Natural killer cell (primary cell): ENCODE measurements around the gene PFAS. TPM values are rescaled to one million over a fixed set of nuclear protein-coding genes. Genes with fewer than 3 reads are reported as not detected.

Experiments used
- ATAC-seq, 3 donors: fragments of 150-1000 bp in 2 of 3; fragments of 200-7000 bp in 1 of 3; cut with Tn5 transposase; 1 replicate in 1 of 3; 2 replicates in 2 of 3; pipeline ENCODE4 v1.10.0; 2021; ENCODE audit warnings: mild to moderate bottlenecking in 2 of 3, moderate library complexity in 2 of 3
- DNase-seq, 2 donors: peaks; one replicate each; pipeline versions ENCODE4 v3.0.0 to v3.0.0-alpha.2; 2013 to 2021; ENCODE audit warnings: mixed read lengths in 1 of 2
- H3K27ac ChIP-seq: one replicate; pipeline ENCODE4 v1.5.1; 2013; ENCODE audit warnings: mild to moderate bottlenecking, low read length
- H3K27me3 ChIP-seq: one replicate; pipeline ENCODE4 v1.6.1; 2013; ENCODE audit warnings: low read length; ENCODE audit not compliant: control insufficient read depth, insufficient read depth
- H3K36me3 ChIP-seq: one replicate; pipeline ENCODE4 v1.6.1; 2013; ENCODE audit warnings: low read length; ENCODE audit not compliant: control insufficient read depth, insufficient read depth
- H3K4me1 ChIP-seq: one replicate; pipeline ENCODE4 v1.6.1; 2013; ENCODE audit warnings: low read length; ENCODE audit not compliant: control insufficient read depth, insufficient read depth
- H3K4me3 ChIP-seq: one replicate; pipeline ENCODE4 v1.5.1; 2013; ENCODE audit warnings: low read length
- H3K9me3 ChIP-seq: one replicate; pipeline ENCODE4 v1.6.1; 2013; ENCODE audit warnings: low read length; ENCODE audit not compliant: control insufficient read depth, insufficient read depth
- H3K27ac Mint-ChIP-seq, 2 donors: one replicate each; pipeline ENCODE4 v1.8.0; 2022; ENCODE audit warnings: mild to moderate bottlenecking in 2 of 2, mixed read lengths in 2 of 2, moderate library complexity in 1 of 2
- H3K27me3 Mint-ChIP-seq, 2 donors: one replicate each; pipeline ENCODE4 v1.8.0; 2022; ENCODE audit warnings: low read depth in 2 of 2, mixed read lengths in 2 of 2
- H3K36me3 Mint-ChIP-seq: one replicate; pipeline ENCODE4 v1.8.0; 2022; ENCODE audit warnings: mixed read lengths
- H3K4me1 Mint-ChIP-seq, 2 donors: one replicate each; pipeline ENCODE4 v1.8.0; 2022; ENCODE audit warnings: mixed read lengths in 2 of 2
- H3K4me3 Mint-ChIP-seq: one replicate; pipeline ENCODE4 v1.8.0; 2022; ENCODE audit warnings: mild to moderate bottlenecking, moderate library complexity, mixed read lengths
- H3K9me3 Mint-ChIP-seq, 2 donors: one replicate each; pipeline ENCODE4 v1.8.0; 2022; ENCODE audit warnings: mixed read lengths in 2 of 2
- WGBS: methylation state at CpG from one replicate; pipeline ENCODE4 v1.1.7; 2013; ENCODE audit warnings: missing lambda C conversion rate; ENCODE audit not compliant: insufficient coverage; 5-methylcytosine and 5-hydroxymethylcytosine counted together
- intact Hi-C: fragments of 100-400 bp; cut with micrococcal nuclease; formaldehyde crosslinking; loops from one replicate; pipeline ENCODE4 v1.14.2; 2022
- total RNA-seq, 4 donors: library from RNA; stranded (reverse); fragments of 120-200 nt in 1 of 4; gene quantifications; one replicate each; pipeline versions ENCODE4 v1.2.3 to v1.2.4, GENCODE V29; 2013 to 2022
- TF ChIP-seq, protein P1 (sequence below): fragments of 200-600 bp; IDR thresholded peaks from one replicate; pipeline ENCODE4 v1.8.0; 2022; ENCODE audit warnings: antibody characterized with exemption

The PFAS gene
- total RNA-seq, 3 donors from 2014 or later (not counting 1 experiment from before 2014, with no cell fraction given) = 23.6 to 30.0 (median 24.0) TPM

GRCh38 chr17:8231701-8232100 lies 17.4 kb upstream of the PFAS start:
- Mint-ChIP-seq H3K36me3 (peaks cover 42% of the 10 kb centered on the region), H3K27me3 (no peaks in the 10 kb centered on the region), H3K4me3 (no peak overlapping the region), H3K4me1 (peaks cover 18 to 22% of the 10 kb centered on the region in 2 donors), H3K9me3 (no peaks in the 10 kb centered on the region), H3K27ac (no peak overlapping the region)
- Histone ChIP-seq H3K4me3 (no peak overlapping the region), H3K9me3 (no peaks in the 10 kb centered on the region), H3K27me3 (no peaks in the 10 kb centered on the region), H3K36me3 (peaks cover 94% of the 10 kb centered on the region), H3K27ac (no peak overlapping the region), H3K4me1 (peaks cover 7% of the 10 kb centered on the region)
- TF ChIP-seq, protein P1, sequence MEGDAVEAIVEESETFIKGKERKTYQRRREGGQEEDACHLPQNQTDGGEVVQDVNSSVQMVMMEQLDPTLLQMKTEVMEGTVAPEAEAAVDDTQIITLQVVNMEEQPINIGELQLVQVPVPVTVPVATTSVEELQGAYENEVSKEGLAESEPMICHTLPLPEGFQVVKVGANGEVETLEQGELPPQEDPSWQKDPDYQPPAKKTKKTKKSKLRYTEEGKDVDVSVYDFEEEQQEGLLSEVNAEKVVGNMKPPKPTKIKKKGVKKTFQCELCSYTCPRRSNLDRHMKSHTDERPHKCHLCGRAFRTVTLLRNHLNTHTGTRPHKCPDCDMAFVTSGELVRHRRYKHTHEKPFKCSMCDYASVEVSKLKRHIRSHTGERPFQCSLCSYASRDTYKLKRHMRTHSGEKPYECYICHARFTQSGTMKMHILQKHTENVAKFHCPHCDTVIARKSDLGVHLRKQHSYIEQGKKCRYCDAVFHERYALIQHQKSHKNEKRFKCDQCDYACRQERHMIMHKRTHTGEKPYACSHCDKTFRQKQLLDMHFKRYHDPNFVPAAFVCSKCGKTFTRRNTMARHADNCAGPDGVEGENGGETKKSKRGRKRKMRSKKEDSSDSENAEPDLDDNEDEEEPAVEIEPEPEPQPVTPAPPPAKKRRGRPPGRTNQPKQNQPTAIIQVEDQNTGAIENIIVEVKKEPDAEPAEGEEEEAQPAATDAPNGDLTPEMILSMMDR = no peak
- DNase-seq = no peak
- no peak for ATAC-seq
- intact Hi-C loops = no loop called here
- WGBS = 94% methylated on average over 10 of the region's 10 CpGs

- no peaks in the 10 kb centered on the region for H3K4me1 ChIP-seq
- Mint-ChIP-seq H3K4me1 (peaks cover 4 to 19% of the 10 kb centered on the region in 2 donors), H3K4me3 (no peak overlapping the region), H3K27ac (peak overlapping the region in 1 of 2 donors; percentile 50), H3K36me3 (peaks cover 35% of the 10 kb centered on the region), H3K9me3 (no peaks in the 10 kb centered on the region), H3K27me3 (no peaks in the 10 kb centered on the region)
- TF ChIP-seq, protein P1 = no peak
- intact Hi-C loops = no loop called here
- no peak for ATAC-seq
- no peak overlapping the region for H3K27ac ChIP-seq
- H3K4me3 ChIP-seq = no peak overlapping the region
- WGBS = 98% methylated on average over 19 of the region's 21 CpGs
- no peaks in the 10 kb centered on the region for H3K9me3 ChIP-seq
- peaks cover 92% of the 10 kb centered on the region for H3K36me3 ChIP-seq
- no peak for DNase-seq
- no peaks in the 10 kb centered on the region for H3K27me3 ChIP-seq
Measured at GRCh38 chr17:8234361-8235270, 14.5 kb upstream of the PFAS start.

DNA sequence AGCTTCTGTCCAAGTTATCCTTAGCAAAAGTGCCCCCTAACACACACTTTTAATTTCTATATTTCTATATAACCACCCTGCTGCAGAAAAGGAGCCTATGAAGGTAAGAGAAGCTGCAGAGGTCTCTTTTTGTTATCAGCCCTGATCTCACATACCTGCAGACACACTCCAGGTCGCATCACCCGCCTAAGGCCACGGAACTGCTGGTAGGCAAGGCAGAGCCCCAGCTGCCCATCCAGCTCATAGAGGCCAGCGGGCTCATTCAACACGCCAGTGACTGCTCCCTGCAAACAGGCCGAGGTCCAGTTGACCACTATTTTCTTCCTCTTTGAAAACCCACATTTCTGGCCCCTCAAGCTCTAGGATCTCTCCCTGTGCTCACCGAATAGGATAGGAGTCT lies 13.4 kb upstream of the PFAS start:
- Mint-ChIP-seq H3K27ac (no peak overlapping the region), H3K36me3 (peaks cover 24% of the 10 kb centered on the region)

More for the DNA sequence above, 13.4 kb upstream of the PFAS start:
- Histone ChIP-seq H3K27ac (no peak overlapping the region), H3K36me3 (peaks cover 89% of the 10 kb centered on the region), H3K27me3 (no peaks in the 10 kb centered on the region), H3K4me3 (no peak overlapping the region), H3K4me1 (no peaks in the 10 kb centered on the region), H3K9me3 (no peaks in the 10 kb centered on the region)
- WGBS = 92% methylated on average over 7 of the region's 7 CpGs
- H3K9me3 Mint-ChIP-seq = no peaks in the 10 kb centered on the region
- H3K27me3 Mint-ChIP-seq = no peaks in the 10 kb centered on the region
- H3K4me1 Mint-ChIP-seq = peaks cover 0 to 19% of the 10 kb centered on the region in 2 donors
- TF ChIP-seq, protein P1 = no peak
- H3K4me3 Mint-ChIP-seq = no peak overlapping the region
- intact Hi-C loops = no loop called here
- DNase-seq (no peak), ATAC-seq (no peak)
